Mesenchymal stem cell (in vitro differentiated cells and primary cell): ENCODE data around the gene GARIN1A.
"Not testable (repeated sequence)": the region's sequence is repeated elsewhere in the genome, so short reads cannot be mapped to it uniquely, and the experiment has no call there.

Source experiments
- DNase-seq: peaks from one replicate; pipeline ENCODE4 v3.0.0-alpha.2; 2013
- H2AFZ ChIP-seq: one replicate; pipeline ENCODE4 v1.6.1; 2013; ENCODE audit warnings: low read depth, mild to moderate bottlenecking, control low read depth, inconsistent platforms, low read length, moderate library complexity
- H2AK5ac ChIP-seq: 2 replicates; pipeline ENCODE4 v1.6.1; 2013; ENCODE audit warnings: low read length, moderate library complexity, mild to moderate bottlenecking, inconsistent platforms; ENCODE audit not compliant: severe bottlenecking
- H2BK120ac ChIP-seq: one replicate; pipeline ENCODE4 v1.6.1; 2013; ENCODE audit warnings: low read depth, mild to moderate bottlenecking, inconsistent platforms, low read length, moderate library complexity
- H2BK12ac ChIP-seq, 2 experiments: one replicate each; pipeline ENCODE4 v1.6.1; 2013; ENCODE audit warnings: inconsistent platforms in 2 of 2, low read length in 2 of 2, mild to moderate bottlenecking in 2 of 2, moderate library complexity in 2 of 2, control low read depth in 1 of 2
- H2BK15ac ChIP-seq: one replicate; pipeline ENCODE4 v1.6.1; 2013; ENCODE audit warnings: mild to moderate bottlenecking, low read depth, inconsistent platforms; ENCODE audit not compliant: poor library complexity, severe bottlenecking
- H2BK5ac ChIP-seq: 2 replicates; pipeline ENCODE4 v1.6.1; 2013; ENCODE audit warnings: low read depth, mild to moderate bottlenecking, low read length, control low read depth, inconsistent platforms; ENCODE audit not compliant: poor library complexity, severe bottlenecking
- H3K14ac ChIP-seq, 2 experiments: one replicate each; pipeline ENCODE4 v1.6.1; 2013; ENCODE audit warnings: inconsistent platforms in 2 of 2, low read length in 2 of 2, control low read depth in 1 of 2, mild to moderate bottlenecking in 1 of 2, moderate library complexity in 1 of 2
- H3K18ac ChIP-seq, 2 experiments: one replicate each; pipeline ENCODE4 v1.6.1; 2013; ENCODE audit warnings: inconsistent platforms in 2 of 2, low read length in 2 of 2, control low read depth in 1 of 2, low read depth in 1 of 2, mild to moderate bottlenecking in 1 of 2
- H3K23ac ChIP-seq, 2 experiments: one replicate each; pipeline ENCODE4 v1.6.1; 2013; ENCODE audit warnings: inconsistent platforms in 2 of 2, low read length in 2 of 2, mild to moderate bottlenecking in 2 of 2, moderate library complexity in 2 of 2, control low read depth in 1 of 2
- H3K27ac ChIP-seq: 2 replicates; pipeline ENCODE4 v1.5.1; 2013; ENCODE audit warnings: mild to moderate bottlenecking, moderate library complexity, low read length, control low read depth, inconsistent platforms; ENCODE audit not compliant: poor library complexity, severe bottlenecking
- H3K27me3 ChIP-seq, 2 experiments: 2 replicates each; pipeline versions ENCODE4 v1.6.1 to v1.7.0; 2013; ENCODE audit warnings: low read length in 2 of 2, mild to moderate bottlenecking in 2 of 2, moderate library complexity in 2 of 2, control low read depth in 1 of 2, inconsistent platforms in 1 of 2; ENCODE audit not compliant: control insufficient read depth in 1 of 2, insufficient read depth in 1 of 2
- H3K36me3 ChIP-seq, 2 experiments: 2 replicates each; pipeline versions ENCODE4 v1.6.1 to v1.7.0; 2013; ENCODE audit warnings: low read length in 2 of 2, control low read depth in 1 of 2, inconsistent platforms in 1 of 2, low read depth in 1 of 2, mild to moderate bottlenecking in 1 of 2; ENCODE audit not compliant: insufficient read depth in 2 of 2, control insufficient read depth in 1 of 2
- H3K4ac ChIP-seq, 2 experiments: one replicate each; pipeline ENCODE4 v1.6.1; 2013; ENCODE audit warnings: inconsistent platforms in 2 of 2, low read length in 2 of 2, mild to moderate bottlenecking in 2 of 2, moderate library complexity in 2 of 2, control low read depth in 1 of 2, low read depth in 1 of 2
- H3K4me1 ChIP-seq: 2 replicates; pipeline ENCODE4 v1.6.1; 2013; ENCODE audit warnings: low read depth, low read length, control low read depth; ENCODE audit not compliant: control insufficient read depth, insufficient read depth
- H3K4me2 ChIP-seq: 2 replicates; pipeline ENCODE4 v1.6.1; 2013; ENCODE audit warnings: low read length, mild to moderate bottlenecking, inconsistent platforms; ENCODE audit not compliant: poor library complexity, severe bottlenecking
- H3K4me3 ChIP-seq, 2 experiments: 2 replicates each; pipeline versions ENCODE4 v1.5.1 to v1.7.0; 2013; ENCODE audit warnings: low read length in 2 of 2, mild to moderate bottlenecking in 2 of 2, control low read depth in 1 of 2, low read depth in 1 of 2; ENCODE audit not compliant: insufficient read depth in 1 of 2
- H3K79me1 ChIP-seq: replicated peaks from 2 replicates; pipeline ENCODE4 v1.6.1; 2013; ENCODE audit warnings: mild to moderate bottlenecking, control low read depth, low read length, inconsistent platforms; ENCODE audit not compliant: poor library complexity, severe bottlenecking
- H3K9ac ChIP-seq: 2 replicates; pipeline ENCODE4 v1.7.0; 2013; ENCODE audit warnings: mild to moderate bottlenecking, low read length, moderate library complexity
- H3K9me3 ChIP-seq: 2 replicates; pipeline ENCODE4 v1.7.0; 2013; ENCODE audit warnings: mild to moderate bottlenecking, low read length; ENCODE audit not compliant: control insufficient read depth
- H4K8ac ChIP-seq: one replicate; pipeline ENCODE4 v1.6.1; 2013; ENCODE audit warnings: inconsistent platforms, mild to moderate bottlenecking, low read length, moderate library complexity
- H4K91ac ChIP-seq: one replicate; pipeline ENCODE4 v1.6.1; 2013; ENCODE audit warnings: mild to moderate bottlenecking, low read length, inconsistent platforms
- WGBS: methylation state at CpG from one replicate; pipeline ENCODE4 v1.1.7; 2013; ENCODE audit warnings: mixed read lengths; 5-methylcytosine and 5-hydroxymethylcytosine counted together

GARIN1A gene

GRCh38 chr7:128645844-128646243 lies 26.2 kb upstream of the GARIN1A start:
- not testable (repeated sequence) for H4K8ac ChIP-seq, H3K4me1 ChIP-seq, H2BK15ac ChIP-seq, H3K79me1 ChIP-seq, H2BK12ac ChIP-seq, H3K4me2 ChIP-seq, H4K91ac ChIP-seq, DNase-seq, H3K27ac ChIP-seq, H2AFZ ChIP-seq, H3K4me3 ChIP-seq, H3K14ac ChIP-seq, H3K23ac ChIP-seq, H2BK120ac ChIP-seq, H3K18ac ChIP-seq, H2BK5ac ChIP-seq, H3K9me3 ChIP-seq, H3K4ac ChIP-seq, H3K9ac ChIP-seq, H2AK5ac ChIP-seq, H3K27me3 ChIP-seq
- WGBS = 96% methylated on average over 4 of the region's 4 CpGs
- peaks cover 11 to 28% of the 10 kb centered on the region in 2 experiments for H3K36me3 ChIP-seq

GRCh38 chr7:128646877-128647276 lies 25.2 kb upstream of the GARIN1A start:
- not testable (repeated sequence) for H2BK15ac ChIP-seq, H2AK5ac ChIP-seq, H3K9me3 ChIP-seq, H2BK5ac ChIP-seq, H3K27me3 ChIP-seq, H3K4ac ChIP-seq, H4K91ac ChIP-seq, H2BK120ac ChIP-seq, H3K14ac ChIP-seq, DNase-seq, H3K79me1 ChIP-seq, H3K4me3 ChIP-seq, H2AFZ ChIP-seq, H3K18ac ChIP-seq, H3K4me2 ChIP-seq, H3K27ac ChIP-seq, H3K9ac ChIP-seq, H2BK12ac ChIP-seq, H3K4me1 ChIP-seq, H4K8ac ChIP-seq, H3K23ac ChIP-seq
- H3K36me3 ChIP-seq = peaks cover 18 to 21% of the 10 kb centered on the region in 2 experiments
- 91% methylated on average over 4 of the region's 6 CpGs for WGBS

GRCh38 chr7:128651096-128651495 lies 21.0 kb upstream of the GARIN1A start:
- not testable (repeated sequence) for DNase-seq, H2AFZ ChIP-seq, H3K23ac ChIP-seq, H2BK5ac ChIP-seq, H2BK15ac ChIP-seq, H2AK5ac ChIP-seq, H3K14ac ChIP-seq, H2BK12ac ChIP-seq, H3K27ac ChIP-seq, H4K91ac ChIP-seq, H3K18ac ChIP-seq, H3K4ac ChIP-seq, H3K9ac ChIP-seq, H3K4me3 ChIP-seq, H3K4me1 ChIP-seq, H3K79me1 ChIP-seq, H2BK120ac ChIP-seq, H3K9me3 ChIP-seq, H4K8ac ChIP-seq, H3K27me3 ChIP-seq, H3K4me2 ChIP-seq
- H3K36me3 ChIP-seq = peaks cover 2 to 36% of the 10 kb centered on the region in 2 experiments
- WGBS = no CpG with 5 or more reads among the region's 6 CpGs

GRCh38 chr7:128652606-128653005 lies 19.5 kb upstream of the GARIN1A start:
- H3K27me3 ChIP-seq, H2BK5ac ChIP-seq, H2BK12ac ChIP-seq, H3K23ac ChIP-seq, H2BK15ac ChIP-seq, H3K4me3 ChIP-seq, H3K27ac ChIP-seq, H4K8ac ChIP-seq, H3K79me1 ChIP-seq, H3K9ac ChIP-seq, DNase-seq, H3K14ac ChIP-seq, H3K4me2 ChIP-seq, H4K91ac ChIP-seq, H2AK5ac ChIP-seq, H2BK120ac ChIP-seq, H3K18ac ChIP-seq, H3K9me3 ChIP-seq, H3K4me1 ChIP-seq, H2AFZ ChIP-seq, H3K4ac ChIP-seq: not testable (repeated sequence)
- H3K36me3 ChIP-seq = peaks cover 2 to 32% of the 10 kb centered on the region in 2 experiments
- WGBS = 93% methylated on average over 19 of the region's 24 CpGs
